Measurements from ENCODE around the gene SAMD14.

Gene SAMD14

GRCh38 chr17:50094753-50095619 is 35.0 kb downstream of the SAMD14 start, which contains the start of gene PDK2:
Gene PDK2, plus strand, starts transcription at chr17:50095351. Its CDS starts 85 bp downstream, at chr17:50095436.
- peak; percentile 78 to 79 for DNase-seq

GRCh38 chr17:50094243-50094752 is 35.7 kb downstream of the SAMD14 start:
- DNase-seq, result peak in 1 of 2 experiments; percentile 83

- no peak for DNase-seq
Measured at GRCh38 chr17:50093807-50094206, 36.2 kb downstream of the SAMD14 start.

GRCh38 chr17:50093246-50093645 is 36.7 kb downstream of the SAMD14 start:
- DNase-seq, result no peak

GRCh38 chr17:50091918-50092285 is 38.1 kb downstream of the SAMD14 start:
- no peak for DNase-seq

- no peak for DNase-seq
Measured at GRCh38 chr17:50090971-50091917, 38.7 kb downstream of the SAMD14 start.

- DNase-seq, result no peak
Measured at GRCh38 chr17:50090071-50090470, 39.9 kb downstream of the SAMD14 start.

GRCh38 chr17:50088952-50089825 is 40.8 kb downstream of the SAMD14 start:
- no peak for DNase-seq

GRCh38 chr17:50087912-50088405 is 42.0 kb downstream of the SAMD14 start:
- no peak for DNase-seq

GRCh38 chr17:50087246-50087911 is 42.6 kb downstream of the SAMD14 start:
- DNase-seq, result no peak

GRCh38 chr17:50081757-50082156 is 48.2 kb downstream of the SAMD14 start:
- no peak for DNase-seq

GRCh38 chr17:50080827-50081226 is 49.1 kb downstream of the SAMD14 start:
- DNase-seq, result no peak

- no peak for DNase-seq
Measured at GRCh38 chr17:50080096-50080480, 49.9 kb downstream of the SAMD14 start.

- DNase-seq, result no peak
Measured at GRCh38 chr17:50079334-50080095, 50.4 kb downstream of the SAMD14 start.

- no peak for DNase-seq
Measured at GRCh38 chr17:50078430-50078829, 51.5 kb downstream of the SAMD14 start.

- no peak for DNase-seq
Measured at GRCh38 chr17:50076591-50077235, 53.2 kb downstream of the SAMD14 start.

GRCh38 chr17:50076221-50076590 is 53.8 kb downstream of the SAMD14 start:
- DNase-seq, result no peak

GRCh38 chr17:50075446-50076032 is 54.4 kb downstream of the SAMD14 start:
- DNase-seq, result no peak

GRCh38 chr17:50074227-50074626 is 55.7 kb downstream of the SAMD14 start:
- DNase-seq, result no peak

GRCh38 chr17:50072925-50073324 is 57.0 kb downstream of the SAMD14 start:
- DNase-seq, result no peak

All from cerebellar nuclear complex (tissue), 1 donor.